Osteocyte (in vitro differentiated cells): ENCODE measurements around the gene CPTP. TPM values are rescaled to one million over a fixed set of nuclear protein-coding genes. Genes with fewer than 3 reads are reported as not detected.

Experiments
- DNase-seq: peaks from one replicate; pipeline ENCODE4 v3.0.0; 2021; ENCODE audit warnings: mixed read lengths; ENCODE audit not compliant: unreplicated experiment; ENCODE audit errors: extremely low spot score
- H3K27ac Mint-ChIP-seq: one replicate; pipeline ENCODE4 v1.8.0; 2021; ENCODE audit warnings: mild to moderate bottlenecking, mixed read lengths; ENCODE audit not compliant: unreplicated experiment
- H3K27me3 Mint-ChIP-seq: one replicate; pipeline ENCODE4 v1.8.0; 2021; ENCODE audit warnings: mixed read lengths; ENCODE audit not compliant: unreplicated experiment
- H3K36me3 Mint-ChIP-seq: one replicate; pipeline ENCODE4 v1.8.0; 2021; ENCODE audit warnings: mixed read lengths; ENCODE audit not compliant: unreplicated experiment
- H3K4me1 Mint-ChIP-seq: one replicate; pipeline ENCODE4 v1.8.0; 2021; ENCODE audit warnings: mixed read lengths; ENCODE audit not compliant: unreplicated experiment
- H3K4me3 Mint-ChIP-seq: one replicate; pipeline ENCODE4 v1.8.0; 2021; ENCODE audit warnings: mild to moderate bottlenecking, moderate library complexity, mixed read lengths; ENCODE audit not compliant: unreplicated experiment
- H3K9me3 Mint-ChIP-seq: one replicate; pipeline ENCODE4 v1.8.0; 2021; ENCODE audit warnings: mixed read lengths; ENCODE audit not compliant: unreplicated experiment
- CTCF ChIP-seq: fragments of 200-600 bp; sonication (generic); IDR thresholded peaks from 2 replicates; pipeline ENCODE4 v1.5.0; 2021; ENCODE audit warnings: antibody characterized with exemption, mild to moderate bottlenecking, moderate library complexity
- total RNA-seq: library from RNA; stranded (reverse); gene quantifications from 2 replicates; pipeline ENCODE4 v1.2.1, GENCODE V29; 2021

CPTP gene
- total RNA-seq, 1 donor from 2014 or later, result 23.5 TPM

DNA sequence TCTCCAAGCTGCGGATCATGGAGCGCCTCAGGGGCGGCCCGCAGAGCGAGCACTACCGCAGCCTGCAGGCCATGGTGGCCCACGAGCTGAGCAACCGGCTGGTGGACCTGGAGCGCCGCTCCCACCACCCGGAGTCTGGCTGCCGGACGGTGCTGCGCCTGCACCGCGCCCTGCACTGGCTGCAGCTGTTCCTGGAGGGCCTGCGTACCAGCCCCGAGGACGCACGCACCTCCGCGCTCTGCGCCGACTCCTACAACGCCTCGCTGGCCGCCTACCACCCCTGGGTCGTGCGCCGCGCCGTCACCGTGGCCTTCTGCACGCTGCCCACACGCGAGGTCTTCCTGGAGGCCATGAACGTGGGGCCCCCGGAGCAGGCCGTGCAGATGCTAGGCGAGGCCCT is 2.7 kb downstream of the CPTP start:
- no peaks in the 10 kb centered on the region for H3K36me3 Mint-ChIP-seq
- H3K27me3 Mint-ChIP-seq, result no peaks in the 10 kb centered on the region
- no peak overlapping the region for H3K27ac Mint-ChIP-seq
- H3K4me1 Mint-ChIP-seq, result peaks cover 36% of the 10 kb centered on the region
- no peak for TF ChIP-seq CTCF
- H3K9me3 Mint-ChIP-seq, result no peaks in the 10 kb centered on the region
- no peak overlapping the region for H3K4me3 Mint-ChIP-seq
- DNase-seq, result no peak

- H3K36me3 Mint-ChIP-seq, result no peaks in the 10 kb centered on the region
- H3K4me3 Mint-ChIP-seq, result no peak overlapping the region
- peaks cover 31% of the 10 kb centered on the region for H3K4me1 Mint-ChIP-seq
- no peak for TF ChIP-seq CTCF
- no peaks in the 10 kb centered on the region for H3K27me3 Mint-ChIP-seq
- no peak for DNase-seq
- H3K27ac Mint-ChIP-seq, result no peak overlapping the region
- no peaks in the 10 kb centered on the region for H3K9me3 Mint-ChIP-seq
These were observed 3.7 kb downstream of the CPTP start for GRCh38 chr1:1328254-1328653.

DNA sequence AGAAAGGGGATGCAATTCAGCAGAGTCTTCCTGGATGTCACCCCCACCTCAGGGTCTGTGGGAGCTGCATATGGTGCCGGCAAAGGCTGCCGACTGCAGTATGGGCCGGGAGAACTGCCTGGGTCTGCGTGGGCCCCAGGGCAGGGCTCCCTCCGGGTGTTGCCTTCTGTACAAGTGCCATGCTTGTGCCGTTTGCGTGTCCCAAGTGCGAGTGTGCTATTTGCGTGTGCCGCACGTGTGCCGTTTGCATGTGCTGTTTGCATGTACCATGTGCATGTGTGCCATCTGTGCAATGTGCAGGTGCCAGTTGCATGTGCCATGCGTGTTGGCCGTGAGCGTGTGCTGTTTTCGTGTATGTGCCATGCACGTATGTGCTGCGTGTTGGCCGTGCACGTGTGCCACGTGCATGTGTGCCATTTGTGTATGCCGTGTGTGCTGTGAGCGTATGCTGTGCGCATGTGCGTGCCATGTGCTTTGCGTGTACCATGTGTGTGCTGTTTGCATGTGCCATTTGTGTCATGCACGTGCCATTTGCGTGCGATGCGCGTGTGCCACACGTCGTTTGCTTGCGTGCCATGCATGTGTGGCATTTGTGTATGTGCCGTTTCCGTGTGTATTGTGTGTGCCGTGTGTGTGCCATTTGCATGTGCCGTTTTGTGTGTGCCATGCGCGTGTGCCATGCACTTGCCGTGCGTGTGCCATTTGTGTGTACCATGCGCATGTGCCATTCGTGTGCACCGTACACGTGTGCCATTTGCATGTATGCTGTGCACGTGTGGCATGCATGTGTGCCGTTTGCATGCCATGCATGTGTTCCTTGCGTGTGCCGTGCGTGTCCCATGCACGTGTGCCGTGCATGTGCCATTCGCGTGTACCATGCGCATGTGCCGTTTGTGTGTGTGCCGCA is 5.0 kb downstream of the CPTP start:
- peaks cover 26% of the 10 kb centered on the region for H3K4me1 Mint-ChIP-seq
- H3K27ac Mint-ChIP-seq, result no peak overlapping the region
- H3K9me3 Mint-ChIP-seq, result no peaks in the 10 kb centered on the region
- H3K36me3 Mint-ChIP-seq, result no peaks in the 10 kb centered on the region
- DNase-seq, result no peak
- no peak overlapping the region for H3K4me3 Mint-ChIP-seq
- TF ChIP-seq CTCF, result no peak
- H3K27me3 Mint-ChIP-seq, result no peaks in the 10 kb centered on the region

- Mint-ChIP-seq H3K36me3 (no peaks in the 10 kb centered on the region), H3K9me3 (no peaks in the 10 kb centered on the region), H3K27ac (peak overlapping the region; percentile 89), H3K4me1 (peaks cover 22% of the 10 kb centered on the region), H3K4me3 (peak overlapping the region; percentile 4), H3K27me3 (no peaks in the 10 kb centered on the region)
- no peak for DNase-seq
- no peak for TF ChIP-seq CTCF
These were observed 5.9 kb downstream of the CPTP start for GRCh38 chr1:1330366-1331067.
